Measurements from ENCODE around the gene MMP25.
"Not testable (repeated sequence)": the region's sequence is repeated elsewhere in the genome, so short reads cannot be mapped to it uniquely, and the experiment has no call there.

Gene MMP25

GRCh38 chr16:3074860-3075522 is 28.6 kb downstream of the MMP25 start:
- DNase-seq, result peak; percentile 61 to 73

DNA sequence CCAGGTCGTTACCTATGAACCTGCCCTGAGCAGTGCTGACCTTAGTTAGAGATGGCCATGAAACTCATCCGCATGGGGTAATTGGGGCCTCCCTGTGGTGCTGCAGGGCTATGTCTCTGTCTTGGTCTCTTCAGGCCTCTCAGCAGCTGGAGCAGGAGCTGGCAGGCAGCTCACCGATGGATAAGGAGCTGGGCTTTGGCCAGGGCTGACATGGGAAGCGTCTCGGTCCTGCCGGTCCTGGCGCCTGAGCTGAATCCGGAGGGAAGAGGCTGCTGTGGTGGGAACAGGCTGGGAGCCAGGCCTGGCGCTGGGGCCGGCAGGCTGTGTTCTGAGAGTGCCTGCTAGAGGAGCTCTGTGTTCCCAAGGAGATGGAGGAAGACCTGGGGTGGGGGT is 29.2 kb downstream of the MMP25 start:
- no peak for DNase-seq

GRCh38 chr16:3075946-3076345 is 29.6 kb downstream of the MMP25 start:
- not testable (repeated sequence) for DNase-seq

DNA sequence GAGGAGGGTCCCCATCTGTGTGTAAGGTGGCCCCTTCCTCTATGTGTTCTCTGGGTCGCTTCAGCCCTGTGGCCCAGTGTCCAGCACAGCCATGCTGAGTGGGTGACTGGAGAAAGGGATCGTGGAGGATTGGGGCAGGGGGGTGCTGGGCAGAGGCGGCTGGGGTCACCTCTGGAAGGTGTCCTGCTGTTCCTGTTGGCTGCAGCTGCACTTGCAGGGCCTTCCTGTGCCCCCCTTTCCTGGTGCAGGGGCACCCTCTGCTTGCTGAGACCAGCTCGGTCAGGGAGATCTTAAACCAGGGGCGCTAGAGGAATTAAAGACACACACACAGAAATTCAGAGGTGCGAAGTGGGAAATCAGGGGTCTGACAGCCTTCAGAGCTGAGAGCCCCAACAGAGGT is 30.2 kb downstream of the MMP25 start:
- DNase-seq, result no peak

- no peak for DNase-seq
These were observed 33.7 kb downstream of the MMP25 start for GRCh38 chr16:3080024-3080423.

- not testable (repeated sequence) for DNase-seq
These were observed 35.6 kb downstream of the MMP25 start for GRCh38 chr16:3081957-3082356.

DNA sequence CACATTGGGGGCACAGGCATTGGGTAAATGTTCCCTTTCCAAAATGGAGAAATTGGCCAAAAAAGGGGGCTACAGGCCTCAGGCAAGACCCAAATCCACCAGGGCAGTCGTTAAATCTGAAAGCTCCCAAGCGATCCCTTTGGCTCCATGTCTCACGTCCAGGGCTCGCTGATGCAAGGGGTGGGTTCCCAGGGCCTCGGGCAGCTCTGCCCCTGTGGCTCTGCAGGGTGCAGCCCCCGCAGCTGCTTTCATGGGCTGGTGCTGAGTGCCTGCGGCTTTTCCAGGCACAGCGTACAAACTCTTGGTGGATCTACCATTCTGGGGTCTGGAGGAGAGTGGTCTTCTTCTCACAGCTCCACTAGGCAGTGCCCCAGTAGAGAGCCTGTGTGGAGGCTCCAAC is 37.0 kb downstream of the MMP25 start:
- not testable (repeated sequence) for DNase-seq

GRCh38 chr16:3084491-3084890 is 38.1 kb downstream of the MMP25 start:
- DNase-seq, result no peak

DNA sequence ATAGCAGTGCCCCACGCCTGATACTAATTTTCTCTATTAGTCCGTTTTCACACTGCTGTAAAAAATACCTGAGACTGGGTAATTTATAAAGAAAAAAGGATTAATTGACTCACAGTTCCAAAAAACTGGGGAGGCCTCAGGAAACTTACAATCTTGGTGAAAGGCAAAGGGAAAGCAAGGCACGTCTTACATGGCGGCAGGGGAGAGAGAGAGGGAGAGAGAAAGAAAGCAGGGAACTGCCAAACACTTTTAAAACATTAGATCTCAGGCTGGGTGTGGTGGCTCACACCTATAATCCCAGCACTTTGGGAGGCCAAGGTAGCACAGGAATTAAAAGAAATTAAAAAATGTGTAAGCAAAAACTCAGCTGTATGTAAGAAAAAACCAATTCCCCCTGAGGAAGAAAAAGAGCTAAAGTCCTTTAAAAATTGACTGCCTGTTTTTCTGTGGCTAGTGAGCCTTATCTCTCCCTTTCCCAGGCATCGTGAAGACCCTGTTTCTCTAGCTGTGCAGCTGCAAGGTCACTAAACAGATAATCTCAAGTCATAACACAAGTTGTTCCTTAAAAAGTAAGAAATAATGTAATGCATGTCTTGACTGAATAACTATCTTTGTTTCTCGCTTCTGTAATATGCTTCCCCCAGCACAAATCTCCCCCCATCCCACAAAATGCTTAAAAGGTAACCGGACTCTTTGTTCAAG is 38.8 kb downstream of the MMP25 start:
- DNase-seq, result no peak

DNA sequence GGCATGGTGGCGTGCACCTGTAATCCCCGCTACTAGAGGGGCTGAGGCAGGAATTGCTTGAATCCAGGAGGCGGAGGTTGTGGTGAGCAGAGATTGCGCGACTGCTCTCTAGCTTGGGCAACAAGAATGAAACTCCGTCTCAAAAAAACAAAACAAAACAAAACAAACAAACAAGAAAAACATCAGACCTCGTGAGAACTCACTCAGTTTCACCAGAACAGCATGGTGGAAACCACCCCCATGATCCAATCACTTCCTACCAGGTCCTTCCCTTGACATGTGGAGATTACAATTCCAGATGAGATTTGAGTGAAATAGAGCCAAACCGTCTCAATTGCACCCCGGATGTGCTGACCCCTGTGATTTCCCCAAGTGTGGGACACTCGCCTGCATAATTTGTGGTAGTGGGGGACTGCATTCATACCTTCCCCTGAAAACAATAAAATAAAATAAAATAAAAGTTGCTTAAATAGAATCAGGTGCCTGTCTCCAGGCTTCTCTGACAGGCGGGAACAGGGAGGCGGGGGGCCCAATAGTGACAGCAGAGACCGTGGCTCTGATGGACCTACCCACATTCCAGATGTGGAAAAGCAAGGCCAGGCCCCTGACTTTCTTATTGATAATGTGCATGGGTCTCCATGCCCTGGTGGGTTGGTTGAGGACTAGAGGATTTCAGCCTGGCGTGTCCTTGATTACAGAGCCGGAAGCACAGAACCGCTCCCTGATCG is 39.7 kb downstream of the MMP25 start:
- no peak for DNase-seq

GRCh38 chr16:3086596-3087242 is 40.4 kb downstream of the MMP25 start:
- peak in 1 of 2 donors; percentile 31 for DNase-seq

DNA sequence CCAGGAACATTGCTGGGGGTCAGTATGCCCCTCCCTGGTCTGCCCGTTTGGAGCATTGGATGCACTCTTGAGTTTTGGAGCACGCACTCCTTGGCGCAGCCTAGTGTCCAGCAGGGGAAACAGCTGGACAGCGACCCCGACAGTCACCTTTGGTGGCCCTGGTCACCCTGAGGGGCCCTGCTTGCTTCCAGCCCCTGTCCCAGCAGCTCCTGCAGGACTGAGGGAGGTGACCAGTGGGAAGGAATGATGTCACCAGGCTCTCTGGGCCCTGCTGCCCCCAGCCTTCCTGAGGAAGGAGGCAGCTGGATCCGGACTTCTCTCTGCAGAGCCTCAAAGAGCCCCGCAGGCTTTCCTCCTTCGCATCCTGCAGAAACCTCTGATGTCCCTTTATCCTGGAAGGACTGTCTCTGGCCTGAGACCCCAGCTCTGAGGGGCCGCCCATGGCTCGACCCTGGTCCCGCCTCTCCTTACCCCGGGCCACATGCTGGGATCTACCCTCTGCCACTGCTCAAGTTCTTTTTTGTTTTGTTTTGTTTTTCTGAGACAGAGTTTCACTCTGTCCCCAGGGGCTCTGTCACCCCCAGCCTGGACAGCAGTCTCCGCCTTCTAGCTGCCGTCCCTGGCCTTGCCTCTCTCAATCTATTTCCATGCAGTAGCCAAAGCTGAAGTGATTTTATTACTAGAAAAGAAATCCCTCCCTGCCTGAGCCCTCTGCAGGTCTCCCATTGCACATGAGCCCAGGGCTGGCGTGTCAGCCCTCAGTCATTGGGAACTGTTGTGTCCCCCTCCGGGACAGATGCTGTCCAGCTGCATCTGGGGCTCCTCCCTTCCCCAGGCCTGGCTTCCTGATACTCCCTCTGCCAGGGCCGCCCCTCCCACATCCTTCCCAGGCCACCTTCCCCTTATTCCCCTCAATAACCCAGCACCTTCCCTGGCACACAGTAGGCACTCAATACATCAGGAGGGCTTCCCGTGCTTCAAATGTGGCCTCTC is 41.2 kb downstream of the MMP25 start:
- no peak for DNase-seq

- DNase-seq, result no peak
These were observed 42.1 kb downstream of the MMP25 start for GRCh38 chr16:3088450-3088849.

GRCh38 chr16:3088925-3089716 is 42.8 kb downstream of the MMP25 start:
- no peak for DNase-seq

- DNase-seq, result no peak
These were observed 43.6 kb downstream of the MMP25 start for GRCh38 chr16:3089717-3090592.

DNA sequence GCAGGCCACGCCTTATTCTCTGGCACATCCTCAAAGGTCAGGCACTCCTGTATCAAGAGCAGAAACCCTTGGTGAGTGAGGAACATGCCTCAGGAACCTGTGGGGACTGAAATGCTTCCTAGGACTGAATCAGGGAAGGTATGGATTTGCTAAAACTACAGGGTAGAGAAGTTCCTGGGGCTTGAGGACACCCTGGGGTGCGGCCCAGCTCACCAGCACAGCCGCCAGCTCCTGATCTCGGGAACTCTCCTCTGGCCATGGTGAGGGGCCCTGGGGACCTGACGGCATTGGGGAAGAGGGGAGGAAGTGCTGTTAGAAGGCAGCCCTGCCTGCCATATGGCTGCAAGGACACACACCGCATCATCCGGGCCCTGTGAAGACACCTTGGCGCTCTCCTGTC is 45.2 kb downstream of the MMP25 start:
- no peak for DNase-seq

DNA sequence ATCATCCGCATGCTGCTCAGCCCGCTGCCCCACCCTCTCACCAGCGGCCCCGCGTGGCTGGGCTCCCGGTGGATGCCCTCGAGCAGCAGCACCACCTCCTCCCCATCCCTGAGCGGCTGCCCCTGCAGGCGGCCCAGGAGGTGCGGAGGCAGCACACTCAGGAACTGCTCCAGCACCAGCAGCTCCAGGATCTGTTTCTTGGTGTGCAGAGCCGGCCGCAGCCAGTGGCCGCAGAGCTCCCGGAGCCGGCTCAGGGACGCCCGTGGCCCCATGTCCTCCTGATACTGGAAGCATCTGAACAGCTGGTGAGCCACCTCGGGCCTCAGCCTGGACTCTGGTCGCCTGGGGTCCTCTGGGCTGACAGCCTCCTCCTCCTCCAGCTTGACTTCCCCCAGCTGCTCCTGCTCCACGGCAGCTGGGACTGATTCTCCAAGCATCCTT is 46.2 kb downstream of the MMP25 start:
- no peak for DNase-seq

GRCh38 chr16:3094289-3095027 is 48.1 kb downstream of the MMP25 start:
- DNase-seq, result peak; percentile 47 to 60

- peak; percentile 52 to 64 for DNase-seq
These were observed 49.5 kb downstream of the MMP25 start for GRCh38 chr16:3095869-3096268.

All from activated CD4-positive, alpha-beta T cell treated with anti-CD3 and anti-CD28 coated beads for 4 hours (primary cell).